NCI-H82 (cell line): ENCODE measurements around the gene NOL7.

Experiments
- DNase-seq: peaks from one replicate; lab custom pipeline; 2025; lab: John Stamatoyannopoulos, UW

Gene NOL7

GRCh38 chr6:13597073-13597472 lies 18.1 kb upstream of the NOL7 start:
- DNase-seq = no peak

DNA sequence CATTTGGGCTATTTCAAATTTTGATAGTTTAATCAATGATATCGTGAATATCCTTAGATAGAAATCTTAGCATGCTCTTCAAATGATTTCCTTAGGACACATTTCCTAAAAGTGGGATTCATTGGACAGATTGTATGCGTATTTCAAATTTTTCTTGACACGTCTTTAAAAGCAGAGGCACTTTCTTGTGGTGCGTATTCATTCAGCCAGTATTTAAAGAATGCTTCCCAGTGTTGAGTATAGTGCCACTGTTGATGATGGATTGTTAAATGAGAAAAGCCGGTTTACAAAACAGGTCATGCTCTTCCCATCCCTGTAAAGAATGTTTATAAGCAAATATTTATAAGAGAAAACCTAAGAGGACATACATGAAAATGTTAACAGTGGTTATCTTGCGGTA lies 15.1 kb upstream of the NOL7 start:
- no peak for DNase-seq

DNA sequence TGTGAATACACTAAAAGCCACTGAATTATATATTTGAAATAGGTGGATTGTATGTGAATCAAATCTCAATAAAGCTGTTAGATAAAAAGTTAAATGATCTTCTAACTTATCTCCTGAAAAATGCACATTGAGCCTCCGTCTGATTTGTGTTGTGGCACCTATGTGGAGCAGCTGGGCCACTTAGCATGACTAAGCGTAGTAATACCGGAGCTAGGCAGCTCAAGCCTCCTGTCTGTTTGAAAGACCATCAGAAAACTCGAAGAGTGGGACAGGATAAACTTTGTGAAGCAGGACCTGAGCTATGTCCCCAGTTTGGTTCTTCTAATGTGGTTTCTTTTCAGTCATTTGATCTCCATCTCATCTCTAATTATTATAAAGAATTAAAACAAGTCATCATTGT lies 11.0 kb upstream of the NOL7 start:
- no peak for DNase-seq

DNA sequence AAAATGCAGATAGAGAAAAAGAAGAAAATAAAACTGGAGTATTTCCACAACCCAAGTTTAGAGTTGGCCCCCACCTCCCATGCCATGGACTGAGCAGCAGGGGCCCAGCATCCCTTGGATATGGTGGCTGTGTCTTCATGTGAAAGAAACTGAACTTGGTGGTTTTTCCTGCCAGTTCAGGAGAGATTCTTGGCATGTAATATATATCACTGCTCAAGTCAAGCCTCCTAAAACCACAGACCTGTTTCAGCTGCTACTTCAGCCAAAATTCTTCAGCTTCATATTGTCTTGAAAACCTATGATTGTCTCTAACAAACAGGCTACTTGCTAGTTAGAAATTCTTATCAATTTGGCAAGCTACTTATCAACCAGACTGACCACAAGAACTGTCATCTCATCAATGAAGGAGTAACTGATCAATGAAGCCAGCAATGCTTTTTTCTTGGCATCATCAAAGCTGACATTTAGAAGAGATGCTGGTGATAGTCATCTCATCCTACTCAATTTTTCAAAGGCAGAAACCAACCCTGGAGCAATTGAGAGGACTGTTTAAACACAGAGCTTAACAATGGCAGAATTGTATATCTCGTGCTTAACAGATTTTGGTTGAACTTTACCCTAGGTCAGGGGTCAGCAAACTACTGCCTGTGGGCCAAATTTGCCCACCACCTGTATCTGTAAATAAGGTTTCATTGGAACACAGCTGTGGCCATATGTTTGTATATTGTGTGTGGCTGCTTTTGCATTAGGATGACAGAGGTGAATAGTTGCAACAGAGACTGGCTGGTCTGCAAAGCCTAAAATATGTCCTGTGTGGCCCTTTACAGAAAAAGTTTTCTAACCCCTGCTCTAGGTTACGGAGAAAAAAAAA lies 10.4 kb upstream of the NOL7 start:
- DNase-seq = no peak

GRCh38 chr6:13605634-13606033 lies 9.5 kb upstream of the NOL7 start:
- DNase-seq = no peak

GRCh38 chr6:13611715-13612114 lies 3.4 kb upstream of the NOL7 start:
- DNase-seq = no peak

DNA sequence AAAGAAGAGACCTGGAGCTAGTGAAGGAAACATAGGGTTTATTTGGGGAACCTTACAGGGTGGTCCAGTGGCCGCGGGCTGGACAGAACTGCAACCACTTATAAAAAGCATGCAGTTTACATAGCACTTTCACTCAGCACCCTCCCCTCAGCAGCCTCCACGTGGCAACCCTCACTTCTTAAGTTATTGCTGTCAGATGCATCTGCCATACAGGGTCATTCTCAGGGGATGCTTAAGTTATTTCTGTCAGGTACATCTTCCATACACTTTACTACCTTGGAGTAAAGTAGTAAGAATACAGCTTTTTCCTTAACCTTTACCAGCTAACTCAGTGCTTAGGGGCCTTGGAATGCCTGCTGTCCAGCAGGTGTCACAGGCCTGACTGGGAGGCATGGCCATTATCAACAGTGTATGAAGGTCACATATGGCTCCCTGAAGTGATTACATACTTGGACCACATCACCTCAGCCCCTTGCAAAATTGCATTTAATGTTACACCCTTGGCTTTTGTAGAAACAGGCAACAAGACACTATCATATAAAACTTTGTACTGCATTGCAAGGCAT lies 2.0 kb upstream of the NOL7 start:
- DNase-seq = no peak

GRCh38 chr6:13614126-13614925 lies 809 bp upstream of the NOL7 start:
- DNase-seq = peak; percentile 81

DNA sequence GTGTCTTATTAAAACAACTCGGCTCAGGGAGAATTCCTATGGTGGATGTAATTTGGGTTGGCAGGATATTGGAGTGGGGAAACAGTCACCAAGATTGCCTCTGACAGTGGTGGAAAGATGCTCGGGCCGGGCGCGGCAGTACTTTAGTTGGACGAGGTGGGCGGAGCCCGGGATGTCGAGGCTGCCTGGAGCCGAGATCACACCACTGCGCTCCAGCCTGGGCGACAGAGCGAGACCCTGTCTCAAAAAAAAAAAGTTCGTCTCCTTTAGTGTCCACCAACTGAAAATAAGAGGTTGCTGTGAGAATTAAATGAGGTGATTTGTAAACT lies 621 bp downstream of the NOL7 start:
- DNase-seq = peak; percentile 68

DNA sequence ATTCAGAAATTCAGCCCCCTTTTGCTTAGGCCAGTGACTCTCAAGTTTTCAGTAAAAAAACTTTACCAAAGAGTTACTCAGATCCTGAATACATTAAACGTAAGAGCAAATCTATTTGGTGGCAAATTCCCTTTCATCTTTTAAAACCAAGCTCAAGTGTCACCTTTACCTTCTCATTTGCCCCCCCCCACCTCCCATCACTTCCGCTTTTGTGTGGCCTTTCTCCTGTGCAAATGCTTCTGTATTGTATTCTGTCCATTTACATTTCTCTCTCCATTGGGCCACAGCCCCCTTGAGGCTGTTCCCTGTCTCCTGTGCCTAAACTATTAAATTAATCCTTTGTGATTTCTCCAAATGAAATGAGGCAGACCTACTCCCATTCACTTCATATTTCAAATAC lies 1.9 kb downstream of the NOL7 start:
- DNase-seq = no peak

DNA sequence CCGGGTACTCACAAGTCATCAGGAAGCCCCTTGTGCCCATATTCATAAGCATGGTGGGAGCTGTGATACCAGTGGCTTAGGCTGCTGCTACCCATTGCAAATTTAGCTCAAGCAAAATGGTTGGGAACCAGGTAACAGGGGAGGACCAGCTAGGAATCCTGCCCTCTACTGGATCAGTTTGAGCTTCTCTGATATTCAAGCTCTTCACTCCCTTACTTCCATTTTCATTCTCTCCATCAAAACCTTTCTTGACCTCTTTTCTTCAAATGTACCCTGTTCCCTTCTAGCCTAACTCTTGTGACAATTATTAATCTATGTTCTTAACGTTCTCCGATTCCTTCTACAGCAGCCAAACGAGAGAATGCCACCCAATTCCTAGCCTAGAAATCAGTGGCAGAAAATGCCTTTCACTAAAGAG lies 9.7 kb downstream of the NOL7 start:
- peak; percentile 80 for DNase-seq

- no peak for DNase-seq
Observed at GRCh38 chr6:13629459-13630116, 14.5 kb downstream of the NOL7 start.

- no peak for DNase-seq
Observed at GRCh38 chr6:13630499-13630898, 15.4 kb downstream of the NOL7 start.

DNA sequence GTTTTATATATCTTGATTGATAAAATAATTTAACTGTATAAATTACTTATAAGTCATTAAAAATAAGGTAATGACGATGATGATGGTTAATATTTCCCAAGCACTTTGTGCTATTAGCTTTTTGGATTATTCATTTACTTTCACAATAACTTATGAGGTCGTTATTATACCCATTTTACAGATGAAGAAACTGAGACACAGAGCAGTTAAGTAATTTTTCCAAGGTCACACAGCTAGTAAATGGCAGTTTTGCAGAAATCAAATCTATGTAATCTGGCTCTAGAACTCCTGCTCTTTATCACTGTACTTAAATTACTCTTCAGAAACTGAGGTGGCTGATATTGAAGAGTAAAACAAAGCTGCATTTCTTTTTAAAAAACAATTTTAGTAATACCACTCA lies 18.2 kb downstream of the NOL7 start:
- DNase-seq = no peak

DNA sequence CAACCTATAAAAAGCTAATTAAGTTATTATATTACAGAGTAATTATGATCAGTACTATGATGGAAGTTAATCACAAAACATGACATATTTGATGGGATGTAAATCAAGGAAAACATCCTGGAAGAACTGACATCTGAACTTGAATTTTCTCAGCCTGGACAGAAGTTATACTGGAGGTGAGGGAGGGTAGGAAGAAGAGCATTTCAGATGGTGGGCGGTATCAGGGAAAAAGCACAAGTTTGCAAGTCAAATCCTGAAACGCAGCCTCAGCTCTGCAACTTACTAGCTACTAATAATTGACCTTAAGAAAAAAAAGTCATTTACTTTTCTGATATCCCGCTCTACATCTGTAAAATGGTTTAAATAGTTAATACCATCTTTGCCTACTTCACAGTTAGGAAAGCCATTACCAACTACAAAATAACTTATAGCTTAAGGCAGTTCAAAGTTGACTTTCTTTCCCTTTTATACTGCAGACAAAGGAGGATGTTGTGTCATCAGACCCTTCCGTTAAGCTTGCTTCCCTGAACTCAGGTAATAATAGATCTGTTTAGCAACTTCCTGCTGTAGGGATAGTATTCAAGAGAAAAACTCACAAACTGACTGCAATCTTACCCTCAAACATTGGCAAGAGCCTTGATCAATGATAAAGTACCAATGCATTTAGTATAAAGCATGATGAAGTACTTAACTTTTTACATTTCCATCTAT lies 21.0 kb downstream of the NOL7 start:
- no peak for DNase-seq

GRCh38 chr6:13638014-13638413 lies 22.9 kb downstream of the NOL7 start:
- no peak for DNase-seq

- no peak for DNase-seq
Observed at GRCh38 chr6:13638626-13639025, 23.5 kb downstream of the NOL7 start.

GRCh38 chr6:13641315-13641714 lies 26.2 kb downstream of the NOL7 start:
- DNase-seq = no peak

DNA sequence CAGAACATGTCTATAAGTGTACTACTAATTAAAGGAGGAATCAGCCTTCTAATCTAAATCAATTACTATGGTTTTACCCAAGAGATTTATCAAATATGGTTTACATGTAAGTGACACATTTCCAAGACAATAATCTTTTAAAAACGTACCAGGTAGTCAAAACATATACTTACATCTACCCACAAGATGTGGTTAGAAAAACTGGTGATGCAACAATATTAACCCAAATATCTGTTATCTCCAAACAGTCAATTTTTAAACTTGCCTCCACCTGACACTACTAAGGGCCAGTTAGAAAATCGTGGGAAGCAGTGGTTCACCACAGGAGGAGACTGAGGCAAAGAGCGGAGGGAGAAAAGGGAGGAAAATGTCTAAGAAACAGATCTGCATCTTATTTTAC lies 28.0 kb downstream of the NOL7 start:
- no peak for DNase-seq

DNA sequence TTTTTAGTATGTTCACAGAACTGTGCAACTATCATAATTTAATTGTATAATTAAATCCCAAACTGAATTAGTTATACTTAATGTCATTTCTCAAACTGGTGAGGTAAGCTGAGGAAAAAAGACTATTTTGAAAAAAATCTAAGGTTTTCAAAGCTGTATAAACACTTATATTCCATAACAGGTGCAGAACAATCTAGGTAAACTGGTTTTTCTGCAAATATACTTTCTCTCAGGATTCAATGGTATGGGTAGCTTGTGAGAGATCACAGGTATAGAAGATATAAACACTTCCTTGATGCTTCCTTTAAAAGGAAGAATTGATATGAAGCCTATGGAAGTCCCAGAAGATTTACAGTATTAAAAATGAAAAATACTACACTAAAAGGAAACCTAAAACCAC lies 33.7 kb downstream of the NOL7 start:
- no peak for DNase-seq

DNA sequence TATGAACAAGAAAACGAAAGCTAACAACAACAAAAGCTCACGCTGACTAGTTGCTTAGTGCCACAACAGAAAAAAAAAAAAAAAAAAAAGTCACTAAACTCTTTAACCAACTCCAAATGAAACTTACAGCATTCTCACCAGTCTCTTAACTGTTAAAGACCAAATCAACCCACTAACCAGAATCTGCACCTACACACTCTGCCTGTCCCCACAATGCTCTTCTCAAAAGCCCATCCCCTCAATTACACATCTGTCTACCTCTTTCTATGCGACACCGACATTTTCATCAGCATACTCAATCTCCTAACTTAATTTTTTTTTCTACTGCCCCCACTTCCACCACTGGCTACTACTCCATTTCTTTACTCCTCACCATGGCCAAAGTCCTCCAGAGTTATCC lies 34.3 kb downstream of the NOL7 start:
- DNase-seq = no peak

- DNase-seq = no peak
Observed at GRCh38 chr6:13653296-13653695, 38.2 kb downstream of the NOL7 start.
